CD14-positive monocyte (primary cell): Measurements from ENCODE around the gene MAX. TPM values are rescaled to one million over a fixed set of nuclear protein-coding genes. Genes with fewer than 3 reads are reported as not detected.
A peak's percentile ranks its signal among the peaks of the same experiment; 100 is the strongest.

Source experiments
- DNase-seq, 3 donors: peaks; one replicate each; pipeline ENCODE4 v3.0.0-alpha.2; 2011 to 2022
- H2AFZ ChIP-seq: 2 replicates; pipeline ENCODE4 v1.6.0; 2012; ENCODE audit warnings: mild to moderate bottlenecking, low read depth, low read length, inconsistent platforms; ENCODE audit not compliant: insufficient read depth, poor library complexity, severe bottlenecking
- H3K27ac ChIP-seq, 2 donors: 1 replicate in 1 of 2; 2 replicates in 1 of 2; pipeline ENCODE4 v1.5.1; 2012 to 2013; ENCODE audit warnings: low read length in 2 of 2, control low read depth in 1 of 2, inconsistent platforms in 1 of 2, low read depth in 1 of 2, mild to moderate bottlenecking in 1 of 2
- H3K27me3 ChIP-seq, 2 donors: one replicate each; pipeline versions ENCODE4 v1.6.0 to v1.6.1; 2011 to 2013; ENCODE audit warnings: low read length in 2 of 2; ENCODE audit not compliant: control insufficient read depth in 2 of 2, insufficient read depth in 2 of 2
- H3K36me3 ChIP-seq, 2 donors: replicated peaks in 1 of 2; 1 replicate in 1 of 2; 2 replicates in 1 of 2; pipeline versions ENCODE4 v1.5.1 to v1.6.1; 2012 to 2013; ENCODE audit warnings: low read length in 2 of 2, control low read depth in 1 of 2, inconsistent platforms in 1 of 2, mild to moderate bottlenecking in 1 of 2; ENCODE audit not compliant: insufficient read depth in 2 of 2, control insufficient read depth in 1 of 2
- H3K4me1 ChIP-seq, 2 donors: 1 replicate in 1 of 2; 2 replicates in 1 of 2; pipeline versions ENCODE4 v1.5.1 to v1.6.1; 2012 to 2013; ENCODE audit warnings: low read length in 2 of 2, control low read depth in 1 of 2, inconsistent platforms in 1 of 2, mild to moderate bottlenecking in 1 of 2, moderate library complexity in 1 of 2; ENCODE audit not compliant: insufficient read depth in 2 of 2, control insufficient read depth in 1 of 2
- H3K4me2 ChIP-seq: replicated peaks from 2 replicates; pipeline ENCODE3; 2012; ENCODE audit warnings: low read length, moderate library complexity, mild to moderate bottlenecking; ENCODE audit not compliant: poor library complexity, severe bottlenecking; ENCODE audit errors: extremely low read depth
- H3K4me3 ChIP-seq, 3 experiments: fragments of 200-600 bp in 1 of 3; sonication (generic) in 1 of 3; replicated peaks in 1 of 3; 1 replicate in 2 of 3; 2 replicates in 1 of 3; pipeline ENCODE4 v1.5.1; 2011 to 2013; ENCODE audit warnings: low read length in 3 of 3, mild to moderate bottlenecking in 3 of 3, control low read depth in 2 of 3, low read depth in 2 of 3, inconsistent platforms in 1 of 3, moderate library complexity in 1 of 3
- H3K79me2 ChIP-seq: 2 replicates; pipeline ENCODE4 v1.6.0; 2012; ENCODE audit warnings: mild to moderate bottlenecking, control low read depth, inconsistent platforms, low read length, moderate library complexity; ENCODE audit not compliant: insufficient read depth
- H3K9ac ChIP-seq: 2 replicates; pipeline ENCODE4 v1.6.0; 2017; ENCODE audit warnings: low read length, mild to moderate bottlenecking; ENCODE audit not compliant: insufficient read depth, poor library complexity, severe bottlenecking
- H3K9me3 ChIP-seq, 2 donors: replicated peaks in 1 of 2; 1 replicate in 1 of 2; 2 replicates in 1 of 2; pipeline versions ENCODE4 v1.5.1 to v1.6.1; 2012 to 2013; ENCODE audit warnings: low read length in 2 of 2, control low read depth in 1 of 2; ENCODE audit not compliant: control insufficient read depth in 1 of 2, insufficient read depth in 1 of 2
- H4K20me1 ChIP-seq: 2 replicates; pipeline ENCODE4 v1.6.0; 2012; ENCODE audit warnings: mild to moderate bottlenecking, low read length, control low read depth, moderate library complexity; ENCODE audit not compliant: insufficient read depth
- H3K27ac Mint-ChIP-seq, 7 donors: one replicate each; pipeline ENCODE4 v1.8.0; 2020; ENCODE audit warnings: mild to moderate bottlenecking in 7 of 7, mixed read lengths in 7 of 7, moderate library complexity in 6 of 7, inconsistent platforms in 2 of 7
- H3K27me3 Mint-ChIP-seq, 3 donors: one replicate each; pipeline ENCODE4 v1.8.0; 2021 to 2022; ENCODE audit warnings: low read depth in 3 of 3, mild to moderate bottlenecking in 3 of 3, mixed read lengths in 3 of 3, moderate library complexity in 3 of 3, inconsistent platforms in 1 of 3
- H3K36me3 Mint-ChIP-seq, 2 donors: one replicate each; pipeline ENCODE4 v1.8.0; 2020; ENCODE audit warnings: mixed read lengths in 2 of 2, inconsistent platforms in 1 of 2, mild to moderate bottlenecking in 1 of 2
- H3K4me1 Mint-ChIP-seq: one replicate; pipeline ENCODE4 v1.8.0; 2020; ENCODE audit warnings: mild to moderate bottlenecking, mixed read lengths
- H3K4me3 Mint-ChIP-seq, 2 donors: one replicate each; pipeline ENCODE4 v1.8.0; 2020; ENCODE audit warnings: mild to moderate bottlenecking in 2 of 2, mixed read lengths in 2 of 2, moderate library complexity in 1 of 2
- H3K9me3 Mint-ChIP-seq, 7 donors: one replicate each; pipeline ENCODE4 v1.8.0; 2020 to 2022; ENCODE audit warnings: mixed read lengths in 7 of 7, mild to moderate bottlenecking in 6 of 7, moderate library complexity in 6 of 7, inconsistent platforms in 2 of 7
- WGBS: methylation state at CpG from one replicate; pipeline ENCODE4 v1.1.5; 2013; ENCODE audit warnings: missing lambda C conversion rate; ENCODE audit not compliant: insufficient coverage; 5-methylcytosine and 5-hydroxymethylcytosine counted together
- intact Hi-C, 2 donors: fragments of 100-400 bp; cut with micrococcal nuclease; formaldehyde crosslinking; loops; one replicate each; pipeline versions ENCODE4 v1.15.0 to v1.15.1; 2023
- polyA plus RNA-seq, 3 donors: library from polyadenylated mRNA; depleted of rRNA in 1 of 3; unstranded in 2 of 3; stranded (reverse) in 1 of 3; fragments of 300-500 nt in 2 of 3; fragments of >200 nt in 1 of 3; fragmentation: Illumina TruSeq in 2 of 3; gene quantifications; 1 replicate in 2 of 3; 2 replicates in 1 of 3; pipeline ENCODE4 v1.2.3, GENCODE V29; 2012 to 2021
- TF ChIP-seq, protein P1 (sequence below): fragments of 200-600 bp; IDR thresholded peaks from one replicate; pipeline ENCODE4 v1.8.0; 2022; ENCODE audit warnings: antibody characterized with exemption, mild to moderate bottlenecking

Gene MAX
- polyA plus RNA-seq, 3 donors = 78.2 to 87.0 (median 81.5) TPM

DNA sequence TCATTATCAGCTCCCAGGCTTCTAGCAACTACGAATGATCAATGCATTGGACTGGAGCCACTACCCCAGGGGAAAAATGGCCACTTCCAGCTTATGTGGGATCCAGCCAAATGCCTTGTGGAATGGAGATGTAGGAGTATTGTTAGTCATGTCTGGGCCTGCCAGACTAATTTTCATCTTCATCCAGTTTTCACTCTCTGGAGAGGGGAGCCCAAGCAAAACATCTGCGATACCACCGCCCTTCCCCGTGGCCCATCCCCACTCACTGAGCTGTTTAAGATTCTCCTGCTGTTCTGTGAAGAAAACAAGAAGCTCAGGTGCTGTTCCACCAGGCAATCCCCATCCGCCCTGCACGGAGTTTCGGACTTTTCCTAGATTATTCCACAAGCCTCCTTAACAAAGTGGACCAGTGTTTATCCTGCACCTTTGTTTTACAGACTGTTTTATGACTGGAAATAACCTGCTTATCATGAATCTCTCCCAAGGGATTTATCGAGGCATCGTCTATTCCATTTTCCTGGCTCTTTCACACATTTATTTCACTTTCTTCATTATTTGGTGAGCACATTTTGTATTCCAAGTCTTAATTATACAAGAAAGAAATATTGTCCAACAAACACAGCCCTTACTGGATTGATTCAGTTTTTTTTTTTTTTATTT lies 35.5 kb upstream of the MAX start:
- H3K27me3 ChIP-seq = no peaks in the 10 kb centered on the region
- no peaks in the 10 kb centered on the region for H3K4me1 ChIP-seq
- DNase-seq = no peak
- Mint-ChIP-seq H3K27me3 (peaks cover 3 to 5% (median 4%) of the 10 kb centered on the region in 3 donors), H3K9me3 (no peaks in the 10 kb centered on the region), H3K4me3 (no peak overlapping the region), H3K27ac (no peak overlapping the region), H3K4me1 (no peaks in the 10 kb centered on the region), H3K36me3 (no peaks in the 10 kb centered on the region)
- no peak overlapping the region for H3K4me2 ChIP-seq
- TF ChIP-seq, protein P1, sequence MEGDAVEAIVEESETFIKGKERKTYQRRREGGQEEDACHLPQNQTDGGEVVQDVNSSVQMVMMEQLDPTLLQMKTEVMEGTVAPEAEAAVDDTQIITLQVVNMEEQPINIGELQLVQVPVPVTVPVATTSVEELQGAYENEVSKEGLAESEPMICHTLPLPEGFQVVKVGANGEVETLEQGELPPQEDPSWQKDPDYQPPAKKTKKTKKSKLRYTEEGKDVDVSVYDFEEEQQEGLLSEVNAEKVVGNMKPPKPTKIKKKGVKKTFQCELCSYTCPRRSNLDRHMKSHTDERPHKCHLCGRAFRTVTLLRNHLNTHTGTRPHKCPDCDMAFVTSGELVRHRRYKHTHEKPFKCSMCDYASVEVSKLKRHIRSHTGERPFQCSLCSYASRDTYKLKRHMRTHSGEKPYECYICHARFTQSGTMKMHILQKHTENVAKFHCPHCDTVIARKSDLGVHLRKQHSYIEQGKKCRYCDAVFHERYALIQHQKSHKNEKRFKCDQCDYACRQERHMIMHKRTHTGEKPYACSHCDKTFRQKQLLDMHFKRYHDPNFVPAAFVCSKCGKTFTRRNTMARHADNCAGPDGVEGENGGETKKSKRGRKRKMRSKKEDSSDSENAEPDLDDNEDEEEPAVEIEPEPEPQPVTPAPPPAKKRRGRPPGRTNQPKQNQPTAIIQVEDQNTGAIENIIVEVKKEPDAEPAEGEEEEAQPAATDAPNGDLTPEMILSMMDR = no peak
- 97% methylated on average over 6 of the region's 9 CpGs for WGBS
- intact Hi-C loops = no loop called here
- no peaks in the 10 kb centered on the region for H3K36me3 ChIP-seq
- no peaks in the 10 kb centered on the region for H3K9me3 ChIP-seq
- no peak overlapping the region for H3K27ac ChIP-seq
- no peaks in the 10 kb centered on the region for H3K79me2 ChIP-seq
- no peak overlapping the region for H2AFZ ChIP-seq
- no peak overlapping the region for H3K4me3 ChIP-seq
- H4K20me1 ChIP-seq = no peaks in the 10 kb centered on the region
- H3K9ac ChIP-seq = no peak overlapping the region

DNA sequence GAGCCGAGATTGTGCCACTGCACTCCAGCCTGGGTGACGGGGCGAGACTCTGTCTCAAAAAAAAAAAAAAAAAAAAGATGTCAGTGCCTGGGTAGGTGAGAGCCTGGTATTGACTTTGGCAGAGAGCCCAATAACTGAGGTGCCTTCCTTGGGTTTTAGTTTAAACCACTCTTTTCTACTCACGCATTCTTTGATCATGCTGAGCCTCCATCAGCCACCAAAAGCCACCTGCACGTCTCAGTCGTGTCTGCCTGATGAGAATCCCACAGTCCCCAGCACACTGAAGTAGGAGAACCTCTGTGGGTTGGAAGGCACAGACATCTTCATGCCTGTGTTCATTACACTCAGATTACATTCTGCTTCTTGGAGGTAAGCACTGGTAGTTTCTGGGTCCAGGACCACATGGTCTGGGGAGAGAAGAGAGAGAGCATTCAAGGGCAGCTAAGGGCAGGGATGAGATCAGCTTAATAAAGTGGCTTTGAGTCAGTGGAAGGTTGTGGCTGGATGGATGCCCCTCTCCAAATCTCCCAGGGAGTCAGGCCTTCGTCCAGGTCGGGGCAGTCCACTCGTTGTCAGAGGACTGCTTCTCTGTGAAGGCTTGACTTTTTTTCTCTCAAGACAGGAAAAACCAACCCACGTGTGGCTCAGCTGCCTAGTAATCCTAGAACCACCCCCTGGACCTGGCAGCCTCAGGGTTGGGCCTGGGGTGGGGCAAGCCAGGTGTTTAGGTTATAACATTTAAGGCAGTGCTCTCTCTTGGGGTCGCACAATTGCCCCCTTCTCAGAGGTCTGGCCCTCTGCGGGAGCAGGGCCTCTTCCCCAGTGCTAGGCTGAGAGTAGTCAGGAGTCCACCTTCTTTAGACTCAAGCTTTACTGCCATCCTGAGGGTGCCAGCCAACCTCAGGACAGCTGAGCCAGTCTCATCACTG lies 32.6 kb upstream of the MAX start:
- Histone ChIP-seq H3K27ac (no peak overlapping the region), H3K4me1 (no peaks in the 10 kb centered on the region), H3K4me3 (no peak overlapping the region), H3K4me2 (no peak overlapping the region), H3K79me2 (no peaks in the 10 kb centered on the region), H3K9ac (no peak overlapping the region), H3K9me3 (no peaks in the 10 kb centered on the region), H4K20me1 (no peaks in the 10 kb centered on the region), H2AFZ (peak overlapping the region; percentile 19), H3K36me3 (no peaks in the 10 kb centered on the region), H3K27me3 (no peaks in the 10 kb centered on the region)
- H3K9me3 Mint-ChIP-seq = no peaks in the 10 kb centered on the region
- peaks cover 3 to 4% (median 4%) of the 10 kb centered on the region in 3 donors for H3K27me3 Mint-ChIP-seq
- no peak overlapping the region for H3K27ac Mint-ChIP-seq
- no peaks in the 10 kb centered on the region for H3K36me3 Mint-ChIP-seq
- H3K4me3 Mint-ChIP-seq = no peak overlapping the region
- TF ChIP-seq, protein P1 = no peak
- no peaks in the 10 kb centered on the region for H3K4me1 Mint-ChIP-seq
- WGBS = 17% methylated on average over 1 of the region's 12 CpGs
- intact Hi-C loops = no loop called here
- no peak for DNase-seq
